ENCODE measurements around the gene AKAP6.

AKAP6 gene

GRCh38 chr14:32412532-32412931, 83.4 kb downstream of the AKAP6 start:
- DNase-seq, result no peak

- no peak for DNase-seq
These were observed 85.0 kb downstream of the AKAP6 start for GRCh38 chr14:32413967-32414640.

- DNase-seq, result no peak
These were observed 85.7 kb downstream of the AKAP6 start for GRCh38 chr14:32414808-32415255.

GRCh38 chr14:32417956-32418552, 89.0 kb downstream of the AKAP6 start:
- DNase-seq, result no peak

- no peak for DNase-seq
These were observed 90.3 kb downstream of the AKAP6 start for GRCh38 chr14:32419429-32419828.

- DNase-seq, result no peak
These were observed 92.7 kb downstream of the AKAP6 start for GRCh38 chr14:32421781-32422180.

GRCh38 chr14:32422440-32422839, 93.3 kb downstream of the AKAP6 start:
- DNase-seq, result no peak

- no peak for DNase-seq
These were observed 96.9 kb downstream of the AKAP6 start for GRCh38 chr14:32426028-32426427.

GRCh38 chr14:32426586-32427388, 97.7 kb downstream of the AKAP6 start:
- DNase-seq, result no peak

- peak in 1 of 14 donors; percentile 35 for DNase-seq
These were observed 98.8 kb downstream of the AKAP6 start for GRCh38 chr14:32427726-32428528.

GRCh38 chr14:32428875-32429274, 99.8 kb downstream of the AKAP6 start:
- no peak for DNase-seq

GRCh38 chr14:32430326-32430725, 101.2 kb downstream of the AKAP6 start:
- peak in 2 of 14 donors; percentile 28 to 36 for DNase-seq

- no peak for DNase-seq
These were observed 103.9 kb downstream of the AKAP6 start for GRCh38 chr14:32432813-32433538.

- no peak for DNase-seq
These were observed 105.1 kb downstream of the AKAP6 start for GRCh38 chr14:32434180-32434579.

- DNase-seq, result no peak
These were observed 105.8 kb downstream of the AKAP6 start for GRCh38 chr14:32434880-32435279.

GRCh38 chr14:32435411-32435810, 106.3 kb downstream of the AKAP6 start:
- no peak for DNase-seq

GRCh38 chr14:32436993-32437392, 107.9 kb downstream of the AKAP6 start:
- DNase-seq, result no peak

- DNase-seq, result no peak
These were observed 109.4 kb downstream of the AKAP6 start for GRCh38 chr14:32438517-32438916.

- no peak for DNase-seq
These were observed 115.0 kb downstream of the AKAP6 start for GRCh38 chr14:32443890-32444661.

GRCh38 chr14:32447371-32447770, 118.3 kb downstream of the AKAP6 start:
- DNase-seq, result no peak

- no peak for DNase-seq
These were observed 120.5 kb downstream of the AKAP6 start for GRCh38 chr14:32449648-32450047.
